ENCODE results near the gene NAPB. TPM values are rescaled to one million over a fixed set of nuclear protein-coding genes. Genes with fewer than 3 reads are reported as not detected.
A peak's percentile ranks its signal among the peaks of the same experiment; 100 is the strongest.

The NAPB gene
- total RNA-seq, 1 donor from 2014 or later, result 10.8 TPM

GRCh38 chr20:23399568-23400241 is 21.6 kb downstream of the NAPB start:
- peaks cover 11% of the 10 kb centered on the region for H3K36me3 ChIP-seq (ENCODE audit: control insufficient read depth, insufficient read depth, low read length)
- FAIRE-seq, result no peak
- no peak for DNase-seq (ENCODE audit: low read depth)
- no peak overlapping the region for H3K4me3 ChIP-seq (ENCODE audit: low read depth, low read length)
- no peak for TF ChIP-seq CTCF (IDR thresholded peaks at IDR 0.05; ENCODE audit: insufficient read depth, low read length, severe bottlenecking)
- H3K27me3 ChIP-seq (ENCODE audit: control insufficient read depth, insufficient read depth, low read length), result no peaks in the 10 kb centered on the region

- Histone ChIP-seq H3K27me3 (ENCODE audit: control insufficient read depth, insufficient read depth, low read length) (no peaks in the 10 kb centered on the region), H3K36me3 (ENCODE audit: control insufficient read depth, insufficient read depth, low read length) (peaks cover 16% of the 10 kb centered on the region), H3K4me3 (ENCODE audit: low read depth, low read length) (no peak overlapping the region)
- no peak for FAIRE-seq
- peak; percentile 13 for DNase-seq (ENCODE audit: low read depth)
- TF ChIP-seq CTCF (IDR thresholded peaks at IDR 0.05; ENCODE audit: insufficient read depth, low read length, severe bottlenecking), result no peak
These were observed 23.3 kb downstream of the NAPB start for GRCh38 chr20:23397961-23398360.

- no peak for TF ChIP-seq CTCF (IDR thresholded peaks at IDR 0.05; ENCODE audit: insufficient read depth, low read length, severe bottlenecking)
- FAIRE-seq (no peak), DNase-seq (ENCODE audit: low read depth) (no peak)
- no peaks in the 10 kb centered on the region for H3K27me3 ChIP-seq (ENCODE audit: control insufficient read depth, insufficient read depth, low read length)
- peaks cover 16% of the 10 kb centered on the region for H3K36me3 ChIP-seq (ENCODE audit: control insufficient read depth, insufficient read depth, low read length)
- no peak overlapping the region for H3K4me3 ChIP-seq (ENCODE audit: low read depth, low read length)
These were observed 24.2 kb downstream of the NAPB start for GRCh38 chr20:23396950-23397627.

- H3K27me3 ChIP-seq (ENCODE audit: control insufficient read depth, insufficient read depth, low read length), result no peaks in the 10 kb centered on the region
- TF ChIP-seq CTCF (IDR thresholded peaks at IDR 0.05; ENCODE audit: insufficient read depth, low read length, severe bottlenecking), result no peak
- no peak for FAIRE-seq
- H3K36me3 ChIP-seq (ENCODE audit: control insufficient read depth, insufficient read depth, low read length), result peaks cover 14% of the 10 kb centered on the region
- DNase-seq (ENCODE audit: low read depth), result no peak
- H3K4me3 ChIP-seq (ENCODE audit: low read depth, low read length), result no peak overlapping the region
These were observed 27.1 kb downstream of the NAPB start for GRCh38 chr20:23393996-23394775.

- Histone ChIP-seq H3K27me3 (ENCODE audit: control insufficient read depth, insufficient read depth, low read length) (no peaks in the 10 kb centered on the region), H3K36me3 (ENCODE audit: control insufficient read depth, insufficient read depth, low read length) (peaks cover 13% of the 10 kb centered on the region), H3K4me3 (ENCODE audit: low read depth, low read length) (no peak overlapping the region)
- DNase-seq (ENCODE audit: low read depth) (no peak), FAIRE-seq (no peak)
- TF ChIP-seq CTCF (IDR thresholded peaks at IDR 0.05; ENCODE audit: insufficient read depth, low read length, severe bottlenecking), result no peak
These were observed 29.5 kb downstream of the NAPB start for GRCh38 chr20:23391707-23392310.

Measured in bronchial epithelial cell (primary cell).